K562 (cell line): Measurements from ENCODE around the gene LDB2. TPM values are rescaled to one million over a fixed set of nuclear protein-coding genes. Genes with fewer than 3 reads are reported as not detected.

Experiments used
- ATAC-seq: fragments of 200-7000 bp; cut with Tn5 transposase; 3 replicates; pipeline ENCODE4 v1.9.1; 2020; ENCODE audit warnings: moderate library complexity
- BruUV-seq: library from RNA; stranded (reverse); fragments of 400-500 nt; replicated peaks from 2 replicates; lab custom pipeline; 2021; lab: Mats Ljungman, UMichigan
- CTCF ChIA-PET: fragments of 300-600 bp; formaldehyde crosslinking; extraction: SDS; loops from one replicate; lab custom pipeline; 2021; ENCODE audit warnings: low intra/inter-chr PET ratio; lab: Yijun Ruan, JAX
- POLR2A ChIA-PET: fragments of 300-600, 350-650 bp; sonication (Branson Sonifier 250); formaldehyde crosslinking; extraction: SDS; loops from one replicate; lab custom pipeline; 2021; ENCODE audit warnings: antibody characterized with exemption, inconsistent platforms; lab: Yijun Ruan, JAX
- DNase-seq, 4 experiments: peaks; one replicate each; pipeline versions ENCODE4 v3.0.0 to v3.0.0-alpha.2; 2011 to 2018; ENCODE audit warnings: low spot score in 3 of 4, mixed read lengths in 3 of 4; ENCODE audit errors: extremely low read depth in 1 of 4
- FAIRE-seq: peaks from 2 replicates; lab custom pipeline; 2011; peaks lifted over from hg19 to GRCh38; lab: Jason Lieb, UNC
- H2AFZ ChIP-seq: 2 replicates; pipeline ENCODE4 v1.6.0; 2011; ENCODE audit warnings: low read depth, low read length, control low read depth, inconsistent platforms
- H3K27ac ChIP-seq: fragments of 200-600 bp; 3 replicates; pipeline ENCODE4 v1.8.0; 2011; ENCODE audit warnings: low read depth, mild to moderate bottlenecking, control low read depth, inconsistent platforms, low read length, moderate library complexity, mixed read lengths; ENCODE audit errors: extremely low read depth
- H3K27me3 ChIP-seq, 2 experiments: fragments of 300-600 bp in 1 of 2; 2 replicates in 1 of 2; 3 replicates in 1 of 2; pipeline versions ENCODE4 v1.6.0 to v1.8.0; 2011; ENCODE audit warnings: inconsistent platforms in 2 of 2, low read length in 2 of 2, mild to moderate bottlenecking in 1 of 2, mixed read lengths in 1 of 2, moderate library complexity in 1 of 2; ENCODE audit not compliant: control insufficient read depth in 2 of 2, insufficient read depth in 2 of 2
- H3K36me3 ChIP-seq: fragments of 300-600 bp; 3 replicates; pipeline ENCODE4 v1.8.0; 2011; ENCODE audit warnings: mild to moderate bottlenecking, low read length, inconsistent platforms; ENCODE audit not compliant: control insufficient read depth, insufficient read depth
- H3K4me1 ChIP-seq, 2 experiments: fragments of 200-600 bp in 1 of 2; replicated peaks in 1 of 2; 2 replicates in 1 of 2; 3 replicates in 1 of 2; pipeline versions ENCODE4 v1.5.1 to v1.8.0; 2011; ENCODE audit warnings: inconsistent platforms in 2 of 2, low read length in 2 of 2, mild to moderate bottlenecking in 1 of 2, mixed read lengths in 1 of 2, moderate library complexity in 1 of 2; ENCODE audit not compliant: control insufficient read depth in 2 of 2, insufficient read depth in 2 of 2
- H3K4me2 ChIP-seq: 2 replicates; pipeline ENCODE4 v1.6.1; 2011; ENCODE audit warnings: low read length, control low read depth, inconsistent platforms, mixed read lengths; ENCODE audit not compliant: insufficient read depth
- H3K4me3 ChIP-seq: fragments of 200-600 bp; sonication (generic), shearing (Covaris generic); 2 replicates; pipeline ENCODE4 v1.5.1; 2016; ENCODE audit warnings: control low read depth, inconsistent platforms
- H3K79me2 ChIP-seq: fragments of 200-600 bp; 3 replicates; pipeline ENCODE4 v1.8.0; 2011; ENCODE audit warnings: low read length, inconsistent platforms; ENCODE audit not compliant: control insufficient read depth, insufficient read depth
- H3K9ac ChIP-seq, 2 experiments: 2 replicates each; pipeline versions ENCODE4 v1.6.0 to v1.6.1; 2011; ENCODE audit warnings: low read depth in 2 of 2, low read length in 2 of 2, control low read depth in 1 of 2, inconsistent platforms in 1 of 2, mild to moderate bottlenecking in 1 of 2, mixed read lengths in 1 of 2; ENCODE audit not compliant: insufficient read depth in 1 of 2
- H3K9me1 ChIP-seq: one replicate; pipeline ENCODE4 v1.6.0; 2011; ENCODE audit warnings: inconsistent platforms, mild to moderate bottlenecking, low read length, moderate library complexity; ENCODE audit not compliant: control insufficient read depth, insufficient read depth
- H3K9me3 ChIP-seq: replicated peaks from 2 replicates; pipeline ENCODE4 v1.5.1; 2011; ENCODE audit warnings: low read depth, low read length, inconsistent platforms; ENCODE audit not compliant: control insufficient read depth, insufficient read depth
- H4K20me1 ChIP-seq: replicated peaks from 2 replicates; pipeline ENCODE4 v1.6.1; 2011; ENCODE audit warnings: low read length, inconsistent platforms, mixed read lengths; ENCODE audit not compliant: control insufficient read depth, insufficient read depth
- ARHGAP35 ChIP-seq: fragments of 450-650 bp; IDR thresholded peaks from 2 replicates; pipeline ENCODE4 v1.6.1; 2018; ENCODE audit not compliant: partially characterized antibody
- WGBS: fragments of 100-300 bp; shearing (Covaris generic); methylation state at CpG from one replicate; pipeline ENCODE4 v1.1.6; 2016; ENCODE audit warnings: low coverage, mixed read lengths; ENCODE audit not compliant: insufficient coverage; ENCODE audit errors: missing lambda C conversion rate; 5-methylcytosine and 5-hydroxymethylcytosine counted together
- in situ Hi-C: fragments of 300-500 bp; cut with MboI; formaldehyde crosslinking; loops from 4 replicates; pipeline ENCODE4 v1.15.0; 2018; ENCODE audit warnings: inconsistent platforms, mixed read lengths
- intact Hi-C: fragments of 100-400 bp; cut with micrococcal nuclease; formaldehyde crosslinking; loops from 2 replicates; pipeline ENCODE4 v1.14.2; 2022
- polyA plus RNA-seq, 8 experiments: library from polyadenylated mRNA; depleted of rRNA in 4 of 8; stranded (reverse) in 5 of 8; unstranded in 3 of 8; fragments of >200 nt; fragmentation: Nextera tagmentation in 2 of 8; fragmentation: Illumina TruSeq in 1 of 8; extraction: Ambion mirVana in 2 of 8; extraction: Trizol in 1 of 8; gene quantifications; 2 replicates each; pipeline versions ENCODE4 v1.2.1 to v1.2.3, GENCODE V29; 2011 to 2014; ENCODE audit warnings: inconsistent platforms in 1 of 8, missing spikeins in 1 of 8
- total RNA-seq, 7 experiments: library from RNA; depleted of rRNA in 6 of 7; stranded (reverse); fragments of >200 nt in 6 of 7; fragmentation: Illumina TruSeq in 2 of 7; extraction: Trizol in 2 of 7; gene quantifications; 2 replicates each; pipeline versions ENCODE4 v1.2.1 to v1.2.3, GENCODE V29; 2011 to 2021; ENCODE audit warnings: low replicate concordance in 1 of 7
- TF ChIP-seq, protein P1 (sequence below), 2 experiments: fragments of 450-650 bp; formaldehyde crosslinking in 1 of 2; IDR thresholded peaks; 2 replicates each; pipeline versions ENCODE4 v1.4.0 to v1.6.1; 2014 to 2020; ENCODE audit warnings: mild to moderate bottlenecking in 2 of 2, borderline replicate concordance in 1 of 2, low read depth in 1 of 2

LDB2 gene
- total and polyA plus RNA-seq, 9 of the 15 experiments (the other 6 are each of a cell fraction or from before 2014, with no cell fraction given) = 0.10 to 0.20 TPM; not detected in 7

DNA sequence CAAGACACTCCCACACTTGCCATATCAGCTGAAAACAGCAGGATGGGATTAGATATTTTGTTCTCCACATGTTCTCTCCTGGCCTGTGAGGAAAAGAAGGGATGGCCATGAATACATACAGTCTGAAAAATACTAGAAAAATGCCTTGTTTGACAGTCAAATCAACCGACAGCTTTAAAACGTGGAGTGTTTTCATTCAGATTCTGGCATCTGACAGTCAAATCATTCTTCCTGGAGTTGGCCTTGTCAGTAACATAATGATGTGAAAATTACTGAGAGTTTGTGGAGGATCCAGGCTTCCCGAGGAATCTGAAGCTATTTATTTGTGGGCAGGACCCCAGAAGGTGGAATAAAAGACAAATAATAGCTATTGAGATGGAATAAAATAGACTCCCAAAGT, 188.2 kb downstream of the LDB2 start:
- Histone ChIP-seq H3K79me2 (no peaks in the 10 kb centered on the region), H3K4me2 (no peak overlapping the region), H3K27me3 (no peaks in the 10 kb centered on the region), H3K9me1 (no peaks in the 10 kb centered on the region), H3K9me3 (no peaks in the 10 kb centered on the region), H3K9ac (no peak overlapping the region), H3K4me1 (no peaks in the 10 kb centered on the region), H3K36me3 (no peaks in the 10 kb centered on the region), H2AFZ (no peak overlapping the region), H3K27ac (no peak overlapping the region), H3K4me3 (no peak overlapping the region), H4K20me1 (no peaks in the 10 kb centered on the region)
- intact Hi-C loops (no loop called here), in situ Hi-C loops (no loop called here)
- FAIRE-seq = no peak
- BruUV-seq = no TSS peak
- ATAC-seq = no peak
- ChIA-PET POLR2A (no interaction called here), CTCF (no interaction called here)
- 0% methylated on average over 3 of the region's 3 CpGs for WGBS
- TF ChIP-seq, protein P1, sequence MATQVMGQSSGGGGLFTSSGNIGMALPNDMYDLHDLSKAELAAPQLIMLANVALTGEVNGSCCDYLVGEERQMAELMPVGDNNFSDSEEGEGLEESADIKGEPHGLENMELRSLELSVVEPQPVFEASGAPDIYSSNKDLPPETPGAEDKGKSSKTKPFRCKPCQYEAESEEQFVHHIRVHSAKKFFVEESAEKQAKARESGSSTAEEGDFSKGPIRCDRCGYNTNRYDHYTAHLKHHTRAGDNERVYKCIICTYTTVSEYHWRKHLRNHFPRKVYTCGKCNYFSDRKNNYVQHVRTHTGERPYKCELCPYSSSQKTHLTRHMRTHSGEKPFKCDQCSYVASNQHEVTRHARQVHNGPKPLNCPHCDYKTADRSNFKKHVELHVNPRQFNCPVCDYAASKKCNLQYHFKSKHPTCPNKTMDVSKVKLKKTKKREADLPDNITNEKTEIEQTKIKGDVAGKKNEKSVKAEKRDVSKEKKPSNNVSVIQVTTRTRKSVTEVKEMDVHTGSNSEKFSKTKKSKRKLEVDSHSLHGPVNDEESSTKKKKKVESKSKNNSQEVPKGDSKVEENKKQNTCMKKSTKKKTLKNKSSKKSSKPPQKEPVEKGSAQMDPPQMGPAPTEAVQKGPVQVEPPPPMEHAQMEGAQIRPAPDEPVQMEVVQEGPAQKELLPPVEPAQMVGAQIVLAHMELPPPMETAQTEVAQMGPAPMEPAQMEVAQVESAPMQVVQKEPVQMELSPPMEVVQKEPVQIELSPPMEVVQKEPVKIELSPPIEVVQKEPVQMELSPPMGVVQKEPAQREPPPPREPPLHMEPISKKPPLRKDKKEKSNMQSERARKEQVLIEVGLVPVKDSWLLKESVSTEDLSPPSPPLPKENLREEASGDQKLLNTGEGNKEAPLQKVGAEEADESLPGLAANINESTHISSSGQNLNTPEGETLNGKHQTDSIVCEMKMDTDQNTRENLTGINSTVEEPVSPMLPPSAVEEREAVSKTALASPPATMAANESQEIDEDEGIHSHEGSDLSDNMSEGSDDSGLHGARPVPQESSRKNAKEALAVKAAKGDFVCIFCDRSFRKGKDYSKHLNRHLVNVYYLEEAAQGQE (IDR thresholded peaks at IDR 0.05; ENCODE audit: borderline replicate concordance) = no peak
- TF ChIP-seq, protein P1 (CRISPR knock-in tag; IDR thresholded peaks at IDR 0.05; ENCODE audit: low read depth) = no peak
- TF ChIP-seq ARHGAP35 = no peak
- no peak for DNase-seq
